Stimulated activated CD4-positive, alpha-beta T cell treated with anti-CD3 and anti-CD28 coated beads, TNF-alpha, amount 100 ng/mL, for 1 hour (primary cell): ENCODE results near the gene RPUSD3.

Experiments
- DNase-seq, 3 donors: peaks; one replicate each; pipeline ENCODE4 v3.0.0-alpha.2; 2020; ENCODE audit warnings: low read depth in 3 of 3, low spot score in 1 of 3

Gene RPUSD3

DNA sequence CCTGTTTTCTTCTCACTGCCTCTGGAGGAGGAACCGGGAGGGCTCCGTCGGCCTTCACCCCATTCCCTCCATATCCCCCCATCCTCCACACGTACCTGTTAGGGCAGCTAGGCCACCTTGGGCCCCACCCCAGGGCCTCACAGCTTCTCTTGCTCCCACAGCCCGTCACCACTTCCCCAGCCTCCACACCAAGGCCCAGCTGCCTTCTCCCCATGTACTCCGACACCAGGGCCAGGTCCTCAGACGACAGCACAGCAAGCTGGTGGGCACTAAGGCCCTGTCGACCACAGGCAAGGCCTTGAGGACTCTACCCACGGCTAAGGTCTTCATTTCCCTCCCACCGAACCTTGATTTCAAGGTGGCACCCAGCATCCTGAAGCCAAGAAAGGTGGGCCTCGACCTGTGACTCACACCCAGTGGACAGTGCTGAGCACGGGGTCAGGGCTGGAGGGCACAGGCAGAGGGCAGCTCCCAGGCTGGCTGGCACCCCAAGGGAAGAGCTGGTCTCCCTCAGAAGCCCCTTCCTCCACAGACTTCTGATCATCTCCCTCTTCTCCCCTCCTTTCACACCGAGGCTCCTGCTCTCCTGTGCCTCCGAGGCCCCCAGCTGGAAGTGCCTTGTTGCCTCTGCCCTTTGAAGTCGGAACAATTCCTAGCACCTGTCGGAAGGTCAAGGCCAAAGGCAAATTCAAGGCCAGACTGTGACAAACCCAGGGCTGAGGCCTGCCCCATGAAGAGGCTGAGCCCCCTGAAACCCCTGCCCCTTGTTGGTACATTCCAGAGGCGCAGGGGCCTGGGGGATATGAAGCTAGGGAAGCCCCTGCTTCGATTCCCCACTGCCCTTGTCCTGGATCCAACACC lies 9.1 kb downstream of the RPUSD3 start:
- no peak for DNase-seq

DNA sequence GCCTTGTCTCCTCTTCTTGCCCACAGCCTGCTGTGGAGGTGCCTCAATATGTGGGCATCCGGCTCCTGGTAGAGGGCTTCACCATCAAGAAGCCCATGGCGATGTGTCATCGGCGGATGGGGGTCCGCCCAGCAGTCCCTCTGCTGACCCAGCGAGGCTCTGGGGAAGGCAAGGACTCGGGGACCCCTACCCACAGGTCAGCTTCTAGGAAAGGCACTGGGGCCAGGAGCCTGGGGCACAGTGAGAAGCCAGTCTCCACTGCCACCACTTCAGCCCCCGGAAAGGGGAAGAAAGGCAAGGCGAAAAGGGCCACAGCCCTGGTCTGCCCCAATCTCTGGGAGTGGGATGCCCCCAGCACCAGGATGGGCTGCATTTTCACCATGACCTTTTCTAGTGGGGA lies 10.7 kb downstream of the RPUSD3 start:
- no peak for DNase-seq

DNA sequence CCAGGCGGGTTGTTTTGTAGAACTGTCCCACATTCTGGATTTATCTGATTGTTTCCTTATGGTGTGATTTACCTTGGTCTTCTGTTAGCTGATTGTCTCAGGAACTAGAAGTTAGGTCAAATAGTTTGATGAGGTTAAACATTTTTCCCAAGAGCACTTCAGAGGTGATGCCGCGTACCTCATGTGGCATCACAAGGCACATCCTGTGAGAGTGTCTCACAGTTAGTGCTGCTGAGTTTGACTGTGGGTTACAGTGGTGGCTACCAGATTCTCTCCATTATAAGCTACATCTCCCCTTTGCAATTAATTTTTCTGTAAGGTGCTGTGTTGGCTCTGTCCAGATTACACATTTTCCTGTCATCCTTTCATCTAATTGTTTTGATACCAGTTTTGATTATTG lies 12.6 kb downstream of the RPUSD3 start:
- no peak for DNase-seq

DNA sequence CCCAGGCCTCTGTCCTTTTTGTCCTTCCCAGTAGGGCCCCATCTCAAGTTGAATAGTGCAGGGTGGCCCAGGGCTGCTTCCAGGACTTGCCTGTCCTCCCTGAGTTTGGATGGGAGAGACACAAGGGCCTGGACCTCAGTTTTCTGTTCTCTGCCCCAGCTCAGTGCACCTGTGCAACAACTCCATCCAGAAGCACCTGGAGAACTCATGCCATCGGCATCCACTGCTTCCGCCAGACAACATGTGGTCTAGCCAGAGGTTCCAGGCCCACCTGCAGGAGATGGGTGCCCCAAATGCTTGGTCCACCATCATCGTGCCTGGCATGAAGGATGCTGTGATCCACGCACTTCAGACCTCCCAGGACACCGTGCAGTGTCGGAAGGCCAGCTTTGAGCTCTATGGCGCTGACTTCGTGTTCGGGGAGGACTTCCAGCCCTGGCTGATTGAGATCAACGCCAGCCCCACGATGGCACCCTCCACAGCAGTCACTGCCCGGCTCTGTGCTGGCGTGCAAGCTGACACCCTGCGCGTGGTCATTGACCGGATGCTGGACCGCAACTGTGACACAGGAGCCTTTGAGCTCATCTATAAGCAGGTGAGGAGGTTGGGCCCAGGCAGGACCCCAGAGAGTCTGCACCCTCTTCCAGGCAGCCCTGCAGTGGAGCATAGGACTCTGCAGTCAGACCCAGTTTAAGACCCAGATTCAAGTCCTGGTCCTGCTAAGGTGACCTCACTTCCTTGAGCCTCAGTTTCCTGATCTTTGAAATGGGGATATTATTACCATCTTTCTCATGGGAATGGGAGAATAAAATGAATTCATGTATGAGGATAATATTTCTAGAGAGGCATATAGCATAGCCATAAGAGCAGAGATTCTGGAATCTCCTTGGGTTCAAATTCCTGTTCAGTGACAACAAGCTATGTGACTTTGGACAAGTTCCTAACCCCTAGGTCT lies 14.7 kb downstream of the RPUSD3 start:
- DNase-seq, result no peak

DNA sequence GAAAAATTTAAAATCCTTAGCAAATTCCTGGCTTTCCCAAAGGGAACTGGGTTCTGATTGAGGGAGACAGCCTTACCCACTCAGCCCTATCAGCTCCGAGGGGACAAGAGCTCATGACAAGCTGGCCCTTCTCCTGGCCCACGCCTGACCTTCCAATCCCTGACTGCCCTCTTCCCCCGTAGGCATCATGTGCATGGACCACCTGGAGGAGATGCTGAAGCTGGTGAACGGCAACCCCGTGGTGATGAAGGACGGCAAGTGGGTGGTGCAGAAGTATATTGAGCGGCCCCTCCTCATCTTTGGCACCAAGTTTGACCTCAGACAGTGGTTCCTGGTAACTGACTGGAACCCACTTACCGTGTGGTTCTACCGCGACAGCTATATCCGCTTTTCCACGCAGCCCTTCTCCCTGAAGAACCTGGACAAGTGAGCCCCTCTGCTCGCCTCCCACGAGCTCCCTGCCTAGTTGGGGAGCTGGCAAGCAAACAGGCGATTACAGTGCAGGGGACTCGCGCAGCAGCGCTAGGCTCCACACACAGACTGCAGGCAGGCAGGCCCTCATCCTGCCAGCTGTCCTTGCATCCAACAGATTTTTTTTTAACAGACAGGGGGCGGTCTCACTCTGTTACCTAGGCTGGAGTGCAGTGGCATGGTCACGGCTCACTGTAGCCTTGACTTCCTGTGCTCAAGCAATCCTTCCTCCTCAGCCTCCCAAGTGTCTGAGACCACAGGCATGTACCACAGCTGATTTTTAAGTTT lies 16.8 kb downstream of the RPUSD3 start:
- no peak for DNase-seq

DNA sequence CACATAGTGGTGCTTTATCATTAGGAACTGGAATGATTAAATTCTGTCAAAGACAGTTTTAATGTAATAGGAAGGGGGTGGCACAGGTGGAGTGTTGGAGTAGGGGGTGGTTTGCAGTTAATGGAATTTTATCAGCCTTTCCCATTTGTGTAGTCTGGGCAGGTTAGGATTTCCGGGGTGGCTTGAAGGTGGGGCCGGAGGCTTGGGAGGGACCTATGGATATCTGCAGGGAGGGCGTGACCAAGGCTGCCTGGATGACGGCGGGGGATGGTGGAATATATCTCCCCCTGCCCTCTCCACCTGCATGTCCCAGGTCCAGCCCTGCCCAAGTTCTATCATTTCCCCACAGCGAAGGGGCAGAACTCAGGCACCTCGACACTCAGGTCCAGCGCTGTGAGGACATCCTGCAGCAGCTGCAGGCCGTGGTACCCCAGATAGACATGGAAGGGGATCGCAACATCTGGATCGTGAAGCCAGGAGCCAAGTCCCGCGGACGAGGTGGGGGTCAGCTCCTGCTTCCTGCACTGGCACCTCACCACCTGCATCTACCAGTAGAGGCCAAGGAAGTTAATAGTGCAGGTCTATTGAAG lies 18.3 kb downstream of the RPUSD3 start:
- DNase-seq, result no peak

DNA sequence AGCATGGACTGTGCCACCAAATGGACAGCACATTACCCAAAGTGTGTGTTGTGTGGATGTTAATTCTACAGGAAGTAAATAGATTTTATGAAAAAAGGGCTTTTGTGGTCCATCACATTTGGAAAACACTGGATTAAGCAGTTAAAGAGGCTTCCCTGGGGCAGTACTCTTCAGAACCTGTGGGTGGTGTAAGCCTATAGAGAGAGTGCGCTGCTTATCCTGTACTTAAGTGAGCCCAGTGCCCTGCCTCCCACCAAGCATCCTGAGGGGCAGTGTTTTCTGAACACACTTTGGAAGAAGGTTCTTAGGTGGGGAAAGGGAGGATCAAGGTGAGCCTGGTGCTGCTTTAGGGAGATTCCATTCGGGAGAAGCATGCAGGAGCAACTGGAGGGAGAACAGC lies 22.9 kb downstream of the RPUSD3 start:
- DNase-seq, result no peak

DNA sequence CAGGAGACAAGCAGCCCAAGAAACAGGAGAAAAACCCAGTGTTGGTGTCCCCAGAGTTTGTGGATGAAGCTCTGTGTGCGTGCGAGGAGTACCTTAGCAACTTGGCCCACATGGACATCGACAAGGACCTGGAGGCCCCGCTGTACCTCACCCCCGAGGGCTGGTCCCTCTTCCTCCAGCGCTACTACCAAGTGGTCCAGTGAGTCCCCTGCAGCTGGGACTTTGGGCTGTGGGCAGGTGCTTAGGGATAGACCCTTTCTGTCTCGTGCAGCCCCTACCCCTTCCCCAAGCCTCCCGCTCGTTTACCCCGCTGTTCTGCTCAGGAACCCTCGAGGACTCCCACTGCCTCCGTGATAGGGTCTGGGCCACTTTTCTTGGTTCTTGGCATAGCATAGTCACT lies 23.3 kb downstream of the RPUSD3 start:
- no peak for DNase-seq

DNA sequence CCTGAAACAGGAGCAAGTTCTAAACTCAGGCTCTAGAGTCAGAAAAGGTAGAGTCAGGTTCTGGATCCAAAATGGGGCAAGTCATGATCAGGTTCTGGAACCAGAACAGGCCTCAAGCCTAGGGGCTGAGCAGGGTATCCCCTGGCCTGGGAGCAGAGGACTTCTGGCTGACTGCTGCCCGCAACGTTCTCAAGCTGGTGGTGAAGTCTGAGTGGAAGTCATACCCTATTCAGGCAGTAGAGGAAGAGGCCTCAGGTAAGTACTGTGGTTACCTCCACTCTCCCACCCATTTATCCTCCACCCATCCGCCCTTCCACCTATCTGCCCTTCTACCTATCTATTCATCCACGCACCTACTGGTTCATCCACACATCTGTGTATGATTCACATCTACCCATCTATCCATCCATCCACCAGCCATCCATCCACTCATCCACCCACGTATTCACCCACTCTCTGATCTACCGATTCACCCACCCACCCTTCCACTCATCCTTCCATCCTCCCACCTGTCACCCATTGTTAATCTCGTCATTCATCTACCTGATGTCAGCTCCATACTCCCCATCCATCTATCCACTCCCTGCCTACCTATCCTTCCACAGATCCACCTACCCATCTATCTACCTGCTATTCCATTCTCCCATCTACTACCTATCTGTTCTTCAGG lies 25.0 kb downstream of the RPUSD3 start:
- DNase-seq, result no peak

DNA sequence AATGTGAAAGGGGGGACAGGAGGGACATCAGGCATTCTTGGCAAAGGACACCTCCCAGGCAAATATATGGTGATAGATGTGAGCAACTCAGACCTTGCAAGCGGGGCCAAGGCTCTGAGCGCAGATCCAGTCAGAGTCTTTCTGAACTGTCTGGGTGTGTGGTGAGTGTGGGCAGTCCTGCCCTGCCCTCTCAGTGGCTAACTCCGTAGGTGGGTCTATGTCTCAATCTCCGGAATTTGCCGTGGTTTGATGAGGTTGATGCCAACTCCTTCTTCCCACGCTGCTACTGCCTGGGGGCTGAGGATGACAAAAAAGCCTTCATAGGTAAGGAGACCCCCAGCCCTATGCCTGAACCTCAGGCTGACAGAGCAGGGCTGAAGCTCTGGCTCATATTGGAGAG lies 26.4 kb downstream of the RPUSD3 start:
- DNase-seq, result no peak

DNA sequence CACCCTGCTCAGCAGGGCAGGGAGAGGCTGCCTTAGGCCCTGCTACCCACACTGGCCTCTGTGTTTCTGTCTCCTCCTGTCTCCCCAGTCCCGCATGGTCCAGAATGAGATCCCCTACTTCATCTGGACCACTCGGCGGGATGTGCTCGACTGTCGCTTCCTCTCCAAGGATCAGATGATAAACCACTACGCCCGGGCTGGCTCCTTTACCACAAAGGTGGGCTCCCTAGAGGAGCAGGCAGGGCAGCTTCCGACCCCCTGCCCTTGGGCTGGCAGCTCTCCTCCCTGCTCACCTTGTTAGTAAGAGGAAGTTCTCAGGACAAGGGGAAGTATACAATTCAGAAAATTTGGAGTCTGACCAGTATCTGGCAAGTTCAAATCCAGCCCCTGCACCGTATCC lies 27.8 kb downstream of the RPUSD3 start:
- DNase-seq, result no peak

DNA sequence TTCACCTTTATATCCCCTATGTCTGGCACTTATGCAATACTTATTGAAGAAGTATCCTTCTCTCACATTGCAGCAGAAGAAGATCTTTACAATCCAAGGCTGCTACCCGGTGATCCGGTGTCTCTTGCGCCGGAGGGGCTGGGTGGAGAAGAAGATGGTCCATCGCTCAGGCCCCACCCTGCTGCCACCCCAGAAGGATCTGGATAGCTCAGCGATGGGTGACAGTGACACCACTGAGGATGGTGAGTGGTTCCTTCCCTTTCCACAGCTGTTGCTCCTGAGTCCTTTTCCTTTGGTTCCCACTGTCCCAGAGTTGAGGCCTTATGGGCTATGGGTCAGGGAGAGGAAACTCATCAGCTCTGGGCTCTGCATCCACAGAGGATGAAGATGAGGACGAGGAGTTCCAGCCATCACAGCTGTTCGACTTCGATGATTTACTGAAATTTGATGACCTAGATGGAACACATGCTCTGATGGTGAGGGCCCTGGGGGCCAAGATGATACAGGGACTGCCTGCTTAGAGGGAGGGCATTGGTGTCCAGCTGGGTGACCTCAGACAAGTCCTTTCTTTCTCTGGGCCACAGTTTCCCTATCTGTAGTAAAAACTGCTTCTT lies 30.8 kb downstream of the RPUSD3 start:
- no peak for DNase-seq

DNA sequence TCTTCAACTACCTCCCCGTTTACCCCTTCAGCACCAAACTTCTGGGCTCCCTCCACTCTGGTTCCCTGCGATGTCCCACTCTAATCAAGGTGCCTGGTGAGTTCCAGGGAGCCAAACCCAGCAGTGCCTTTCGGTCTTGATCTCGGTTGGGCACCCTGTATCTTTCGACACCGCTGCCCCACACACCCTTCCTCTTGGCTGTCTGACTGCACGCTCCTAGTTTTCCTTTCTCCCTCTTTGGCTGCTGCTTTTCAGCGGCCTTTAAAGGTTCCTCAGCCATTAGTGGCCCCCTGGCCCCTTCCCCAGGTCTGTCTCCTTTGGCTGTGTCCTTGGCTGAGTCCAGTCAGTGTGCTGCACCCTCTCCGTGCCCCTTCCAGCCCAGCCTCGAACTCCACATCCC lies 33.0 kb downstream of the RPUSD3 start:
- DNase-seq, result no peak

DNA sequence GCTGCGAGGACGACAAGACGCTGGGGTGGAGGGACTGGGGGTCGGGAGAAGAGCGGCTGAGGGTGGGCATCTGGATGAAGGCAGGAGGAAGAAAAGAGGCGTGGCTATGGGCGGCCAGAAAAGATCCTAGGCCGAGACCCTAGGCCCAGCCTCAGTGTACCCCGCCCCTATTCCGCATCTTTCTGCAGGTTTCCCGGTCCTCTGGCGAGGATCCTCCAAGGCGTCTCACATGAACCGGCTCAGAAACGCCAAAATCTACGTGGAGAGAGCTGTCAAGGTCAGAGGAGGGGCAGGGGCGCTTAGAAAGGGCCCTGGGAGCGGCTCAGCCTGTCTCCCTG lies 33.4 kb downstream of the RPUSD3 start:
- DNase-seq, result no peak

DNA sequence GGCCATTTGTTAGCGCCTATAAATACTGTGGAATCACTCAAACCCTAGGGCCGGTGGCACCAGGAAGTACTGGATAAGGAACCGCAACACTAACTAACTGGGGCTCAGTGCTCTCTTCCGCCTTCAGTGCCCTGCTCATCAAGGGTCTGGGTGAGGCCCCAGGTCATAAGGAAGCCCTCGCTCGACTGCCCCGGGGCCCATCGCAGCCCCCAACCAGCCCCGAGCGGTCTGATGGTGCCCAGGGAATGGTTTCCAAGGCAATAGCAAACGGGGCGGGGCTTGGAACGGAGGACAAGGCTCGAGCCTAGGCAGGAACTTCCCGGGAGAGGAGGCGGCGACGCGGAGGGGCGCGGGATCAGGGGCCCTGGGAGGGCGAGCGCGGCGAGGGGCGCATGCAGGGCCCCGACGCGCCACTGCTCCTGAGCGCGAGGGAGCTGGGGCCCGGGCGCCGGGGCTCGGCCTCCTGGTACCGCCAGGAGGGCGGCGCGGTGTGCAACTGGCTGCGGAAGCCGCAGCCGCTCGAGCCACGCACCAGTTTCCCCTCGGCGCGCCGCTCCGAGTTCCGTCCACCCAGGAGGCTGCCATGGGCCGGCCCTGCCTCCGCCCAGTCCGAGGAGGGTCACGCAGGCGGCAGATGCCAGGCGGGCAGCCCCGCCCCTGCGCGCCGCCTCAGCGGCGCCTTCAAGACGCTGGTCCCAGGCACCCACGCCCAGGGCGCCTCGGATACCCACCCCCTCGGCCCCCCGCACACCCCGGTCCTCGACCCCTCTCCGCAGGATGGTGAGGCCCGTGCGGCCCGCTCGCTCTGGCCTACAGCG lies 34.0 kb downstream of the RPUSD3 start, which contains the start of gene TTLL3:
TTLL3 (plus strand) TSS at position 648 of the 818 bp plus-strand sequence. CDS start 400 bp downstream, outside the sequence.
- DNase-seq, result peak in 2 of 3 donors; percentile 11 to 27

DNA sequence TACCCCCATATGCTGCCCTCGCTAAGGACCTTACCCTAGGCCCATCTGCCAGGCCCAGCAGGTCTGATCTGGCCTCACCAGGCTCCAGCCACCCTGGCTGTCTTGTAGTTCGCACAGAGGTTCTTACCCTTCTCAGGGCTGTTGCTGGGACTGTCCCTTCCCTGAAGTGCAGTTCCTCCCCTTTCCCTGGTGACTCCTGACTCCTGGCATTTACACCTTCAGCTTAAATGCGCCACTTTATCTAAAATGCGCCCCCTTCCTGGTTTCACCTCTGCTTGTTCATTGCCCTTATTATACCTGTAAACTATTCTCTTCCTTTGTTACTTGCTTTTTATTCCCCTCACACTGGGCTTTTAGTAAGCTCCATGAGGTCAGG lies 34.6 kb downstream of the RPUSD3 start:
- DNase-seq, result no peak

DNA sequence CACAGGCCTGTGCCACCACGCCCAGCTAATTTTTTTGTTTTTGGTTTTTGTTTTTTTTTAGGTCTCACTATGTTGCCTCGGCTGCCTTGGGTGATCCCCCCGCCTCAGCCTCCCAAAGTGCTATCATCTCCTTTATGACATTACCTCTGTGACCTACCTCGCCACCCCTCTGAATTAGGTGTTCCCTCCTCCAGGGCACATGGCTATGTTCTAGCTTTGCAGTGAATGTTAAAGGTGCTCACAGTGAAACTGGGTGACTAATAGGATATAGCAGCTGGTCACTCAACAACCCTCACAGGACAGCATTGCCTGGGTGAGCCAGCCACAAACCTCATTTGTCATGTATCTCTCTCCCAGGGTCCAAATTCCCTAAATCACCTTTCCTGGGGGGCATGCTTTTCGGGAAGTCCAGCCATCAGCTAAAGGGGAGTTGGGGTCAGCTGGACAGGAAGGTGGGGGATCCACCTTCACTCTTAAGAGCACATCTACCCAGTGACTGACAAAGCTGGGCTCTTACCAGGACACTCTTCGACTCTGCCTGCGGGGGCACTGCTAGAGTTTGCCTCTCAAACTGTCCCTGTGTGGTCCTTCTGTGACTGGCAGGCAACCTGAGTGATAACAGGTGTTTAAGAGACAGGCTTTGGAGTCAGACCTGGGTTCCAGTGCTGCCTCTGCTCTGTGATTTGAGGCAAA lies 35.3 kb downstream of the RPUSD3 start:
- DNase-seq, result peak in 2 of 3 donors; percentile 20 to 27

DNA sequence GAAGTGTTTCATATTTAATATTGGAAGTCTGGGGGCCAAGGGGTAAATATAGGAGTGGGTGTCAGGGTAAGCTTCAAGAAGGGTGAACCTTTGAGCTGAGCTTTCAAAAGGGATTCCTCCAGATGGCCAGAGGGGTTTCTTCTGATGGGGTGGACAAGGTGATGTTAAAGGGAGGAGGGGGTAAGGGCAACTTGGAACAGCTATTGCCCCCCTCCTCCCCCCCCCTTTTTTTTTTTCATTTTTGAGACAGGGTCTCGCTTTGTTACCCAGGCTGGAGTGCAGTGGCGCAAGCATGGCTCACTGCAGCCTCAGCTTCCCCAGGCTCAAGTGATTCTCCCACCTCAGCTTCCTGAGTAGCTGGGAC lies 35.8 kb downstream of the RPUSD3 start:
- DNase-seq, result no peak
